C1 segment of cervical spinal cord (tissue), 14 donors: ENCODE data around the gene NDUFB2.
"Not testable (repeated sequence)": the region's sequence is repeated elsewhere in the genome, so short reads cannot be mapped to it uniquely, and the experiment has no call there.

ENCODE experiments used
- DNase-seq, 14 donors: peaks; one replicate each; lab custom pipeline; 2025; lab: John Stamatoyannopoulos, UW

The NDUFB2 gene

GRCh38 chr7:140734096-140734495, 37.6 kb downstream of the NDUFB2 start:
- no peak for DNase-seq

- no peak for DNase-seq
These were observed 38.2 kb downstream of the NDUFB2 start for GRCh38 chr7:140734729-140735128.

- no peak for DNase-seq
These were observed 41.8 kb downstream of the NDUFB2 start for GRCh38 chr7:140738280-140738679.

GRCh38 chr7:140743255-140743654, 46.7 kb downstream of the NDUFB2 start:
- DNase-seq, result not testable (repeated sequence)

GRCh38 chr7:140744005-140744404, 47.5 kb downstream of the NDUFB2 start:
- DNase-seq, result no peak

GRCh38 chr7:140745266-140746058, 49.0 kb downstream of the NDUFB2 start:
- DNase-seq, result no peak

- no peak for DNase-seq
These were observed 50.2 kb downstream of the NDUFB2 start for GRCh38 chr7:140746751-140747150.

GRCh38 chr7:140752533-140752932, 56.0 kb downstream of the NDUFB2 start:
- DNase-seq, result no peak

- no peak for DNase-seq
These were observed 58.0 kb downstream of the NDUFB2 start for GRCh38 chr7:140754506-140754905.
